ENCODE measurements around the gene MRPS27.

MRPS27 gene

DNA sequence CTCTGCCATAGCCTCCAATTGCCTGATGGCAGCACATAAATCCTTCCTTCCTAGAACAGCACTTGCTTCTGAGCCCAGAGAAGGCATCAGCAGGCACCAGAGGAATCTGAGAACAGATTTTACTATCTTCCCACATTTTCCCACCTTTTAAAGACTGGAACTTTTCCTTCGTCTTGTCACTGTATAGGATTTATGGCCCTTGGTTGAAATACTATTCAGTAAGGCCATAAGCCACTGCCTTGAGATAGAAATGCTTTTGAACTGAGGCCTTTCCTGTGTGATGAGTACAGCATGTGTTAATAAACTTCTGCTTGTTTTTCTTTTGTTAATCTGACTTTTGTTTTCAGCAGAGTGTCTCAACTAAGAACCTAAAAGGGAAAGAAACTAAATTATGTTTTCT is 84.3 kb downstream of the MRPS27 start:
- in situ Hi-C loops (cut with MboI; ENCODE audit: low sequenced_read_pairs): no loop called here

DNA sequence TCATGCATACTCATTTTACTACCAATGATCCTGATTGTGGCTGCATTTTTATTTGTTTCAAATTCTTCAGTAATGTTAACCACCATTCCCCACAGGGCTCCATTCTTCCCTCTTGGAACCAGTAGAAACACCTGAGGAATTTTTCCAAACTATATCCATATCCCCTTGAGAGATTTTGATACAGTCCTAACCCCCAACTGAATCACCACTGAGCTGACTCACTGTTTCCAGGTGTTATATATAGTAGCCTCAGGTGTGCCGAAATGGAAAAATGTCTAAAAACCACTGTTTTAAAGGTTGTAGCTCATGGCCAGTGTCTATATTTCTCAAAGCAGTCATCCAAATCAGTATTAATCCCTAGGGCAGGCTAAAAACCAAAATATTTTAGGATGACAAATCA is 85.2 kb downstream of the MRPS27 start:
- in situ Hi-C loops (cut with MboI; ENCODE audit: low sequenced_read_pairs): no loop called here

DNA sequence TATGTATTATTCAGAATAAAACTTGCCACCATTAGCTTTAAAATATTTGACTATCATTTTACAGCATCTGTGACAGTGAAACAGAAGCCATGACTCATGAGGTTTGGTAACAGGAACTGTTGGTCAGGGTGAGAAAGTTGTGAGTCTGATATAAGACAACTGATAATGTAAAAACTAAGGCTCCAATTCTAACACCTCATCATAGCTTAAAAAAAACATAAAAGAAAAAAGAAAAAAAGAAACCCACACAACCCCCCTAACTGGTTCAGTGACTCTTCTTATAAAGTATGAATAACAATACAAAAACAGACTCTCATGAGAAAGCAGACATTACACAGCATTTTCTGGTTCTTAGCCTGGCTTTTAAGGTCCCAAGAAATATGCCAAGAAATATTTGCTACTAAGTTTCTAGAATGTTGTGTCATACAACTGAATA is 85.8 kb downstream of the MRPS27 start:
- in situ Hi-C loops (cut with MboI; ENCODE audit: low sequenced_read_pairs): no loop called here

DNA sequence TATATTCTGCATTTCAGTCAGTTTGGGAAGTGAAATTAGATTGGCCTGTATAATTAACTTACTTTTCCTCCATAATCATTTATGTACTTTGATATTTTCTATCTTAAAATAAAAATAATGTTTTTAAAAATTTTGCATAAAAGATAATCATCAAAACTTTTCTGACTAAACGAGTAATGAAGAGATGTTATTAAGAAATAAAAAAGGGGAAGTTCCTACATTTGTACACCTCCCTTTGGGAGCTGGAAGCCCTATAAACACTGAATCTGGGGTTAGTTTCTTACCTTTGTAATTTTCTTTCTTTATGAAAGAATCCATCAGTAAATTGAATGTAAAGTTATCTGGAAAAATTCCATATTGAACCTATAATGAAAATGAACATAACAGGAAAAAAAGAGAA is 86.2 kb downstream of the MRPS27 start:
- in situ Hi-C loops (cut with MboI; ENCODE audit: low sequenced_read_pairs): no loop called here

DNA sequence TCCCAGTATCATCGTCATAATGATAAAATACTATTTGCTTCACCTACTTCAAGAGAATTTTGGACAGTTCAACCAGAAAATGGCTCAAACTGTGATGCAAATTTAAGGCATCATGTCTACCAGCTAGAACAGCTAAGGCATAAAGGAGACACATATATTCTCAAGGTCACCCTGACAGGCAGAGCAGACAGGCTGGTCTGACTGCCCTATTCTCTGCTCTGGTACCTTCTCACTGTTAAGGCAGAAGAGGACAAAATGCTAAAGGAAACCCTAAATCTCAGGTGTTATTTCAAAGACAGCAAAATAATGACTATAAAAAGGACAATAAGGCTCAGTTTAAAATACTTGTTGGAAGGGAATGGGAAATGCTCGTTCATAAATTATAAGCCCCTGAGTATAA is 87.2 kb downstream of the MRPS27 start:
- in situ Hi-C loops (cut with MboI; ENCODE audit: low sequenced_read_pairs): no loop called here

DNA sequence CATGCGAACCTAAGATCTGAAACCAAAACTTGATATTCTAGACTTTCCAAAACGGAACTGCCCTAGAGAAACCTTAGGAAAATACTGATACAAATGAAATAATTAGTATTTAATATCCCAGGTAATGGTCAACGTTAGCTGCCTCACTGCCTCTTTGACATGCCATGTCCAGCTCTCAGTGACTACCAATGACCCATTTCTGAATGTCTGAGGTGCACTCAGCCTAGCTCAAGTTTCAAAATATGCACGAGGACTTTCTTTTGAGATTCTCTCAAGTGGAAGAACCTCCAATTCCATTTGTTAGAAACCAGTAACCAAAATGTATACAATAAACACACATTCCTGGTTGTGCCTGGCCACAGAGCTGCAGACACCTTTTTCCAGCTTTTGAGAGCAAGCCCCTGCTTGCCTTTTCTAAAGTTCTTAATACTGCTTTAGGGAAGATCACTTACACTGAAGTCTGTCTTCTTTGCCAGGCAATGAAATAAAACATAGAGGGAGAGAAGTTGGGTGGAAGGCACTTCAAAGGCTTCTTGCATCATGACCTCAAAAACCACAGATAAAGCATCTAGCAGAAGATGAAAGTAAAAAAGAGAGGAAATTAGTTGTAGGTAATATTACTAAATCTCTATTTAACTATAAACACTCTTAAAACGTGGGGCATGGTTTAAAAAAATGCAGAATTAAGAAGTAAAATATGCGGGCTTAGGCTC is 87.9 kb downstream of the MRPS27 start:
- in situ Hi-C loops (cut with MboI; ENCODE audit: low sequenced_read_pairs): no loop called here

DNA sequence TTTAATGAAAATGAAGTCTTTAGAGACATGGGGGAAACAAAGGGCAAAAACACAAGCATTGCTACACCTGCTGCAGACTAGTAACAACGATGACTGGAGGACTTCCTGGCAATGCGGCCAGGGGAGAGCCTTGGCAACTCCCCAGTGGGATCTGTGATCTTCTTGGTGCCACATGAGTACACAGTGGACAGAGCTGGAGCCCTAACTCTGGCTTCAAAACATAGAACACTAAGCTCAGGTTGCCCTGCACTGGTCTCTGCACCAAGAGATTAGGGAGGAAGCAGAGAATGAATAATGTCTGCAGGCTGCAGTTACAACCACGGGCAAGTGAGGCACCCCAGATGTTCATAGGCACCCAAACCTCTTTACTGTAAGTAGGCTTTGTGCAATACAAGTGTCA is 91.1 kb downstream of the MRPS27 start:
- in situ Hi-C loops (cut with MboI; ENCODE audit: low sequenced_read_pairs): no loop called here

DNA sequence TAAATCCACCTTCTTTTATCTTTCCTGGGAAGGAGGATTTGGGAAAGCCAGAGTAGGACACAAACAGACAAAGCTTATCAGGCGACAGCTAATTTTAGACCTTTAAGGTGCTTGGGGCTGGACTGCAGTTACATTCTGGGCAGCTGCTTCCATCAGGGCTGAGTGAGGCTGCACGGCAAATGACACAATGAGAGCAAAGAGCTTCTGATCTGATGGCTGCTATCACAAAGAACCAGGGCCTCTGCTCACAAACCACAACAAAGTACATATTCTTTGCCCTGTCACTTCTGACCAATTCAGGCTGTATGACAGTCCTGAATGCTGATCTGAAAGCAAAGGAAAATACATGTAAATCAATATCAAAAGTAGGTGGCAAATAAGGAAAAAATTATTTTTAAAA is 93.1 kb downstream of the MRPS27 start:
- in situ Hi-C loops (cut with MboI; ENCODE audit: low sequenced_read_pairs): no loop called here

DNA sequence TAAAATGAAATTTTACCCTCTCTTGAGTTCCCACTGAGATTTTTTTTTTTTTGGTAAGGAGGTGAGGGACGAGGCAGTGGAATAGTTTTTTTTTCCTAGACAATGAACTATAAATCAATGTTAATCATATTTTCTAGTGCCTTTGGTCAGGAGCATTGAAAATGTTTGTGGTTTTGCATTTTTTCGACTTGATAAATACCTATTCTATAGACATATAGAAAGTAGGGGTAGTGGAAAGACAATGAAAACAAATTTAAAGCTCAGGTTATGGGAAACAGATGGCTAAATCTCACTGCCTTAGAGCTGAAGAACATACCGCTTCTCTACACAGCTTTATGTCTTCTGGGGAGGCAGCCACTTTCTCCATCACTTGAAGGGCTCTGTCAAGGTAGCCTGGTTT is 94.3 kb downstream of the MRPS27 start:
- in situ Hi-C loops (cut with MboI; ENCODE audit: low sequenced_read_pairs): no loop called here

DNA sequence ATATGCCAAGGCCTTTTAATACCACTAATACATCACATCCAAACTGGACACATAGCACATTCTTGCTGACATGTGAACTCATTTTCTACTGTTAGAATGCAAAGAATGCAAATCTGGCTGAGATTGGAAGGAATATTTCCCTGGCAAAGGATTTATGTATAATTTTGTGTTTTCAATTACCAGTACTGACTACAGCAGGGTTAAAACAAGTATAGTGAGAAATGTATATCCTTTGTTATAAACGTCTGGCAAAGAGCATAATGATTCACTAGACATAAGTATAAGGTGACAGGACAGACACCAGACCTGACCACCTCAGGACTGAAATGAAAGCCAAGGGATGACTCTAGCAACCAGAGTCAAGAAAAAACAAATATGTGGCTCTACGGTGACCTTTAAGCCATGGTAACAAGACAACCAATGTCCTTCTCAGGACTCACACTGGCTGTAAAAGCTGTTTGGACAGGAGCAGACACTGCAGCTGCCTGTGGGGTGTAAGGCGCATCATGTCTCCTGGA is 95.0 kb downstream of the MRPS27 start:
- in situ Hi-C loops (cut with MboI; ENCODE audit: low sequenced_read_pairs): no loop called here

DNA sequence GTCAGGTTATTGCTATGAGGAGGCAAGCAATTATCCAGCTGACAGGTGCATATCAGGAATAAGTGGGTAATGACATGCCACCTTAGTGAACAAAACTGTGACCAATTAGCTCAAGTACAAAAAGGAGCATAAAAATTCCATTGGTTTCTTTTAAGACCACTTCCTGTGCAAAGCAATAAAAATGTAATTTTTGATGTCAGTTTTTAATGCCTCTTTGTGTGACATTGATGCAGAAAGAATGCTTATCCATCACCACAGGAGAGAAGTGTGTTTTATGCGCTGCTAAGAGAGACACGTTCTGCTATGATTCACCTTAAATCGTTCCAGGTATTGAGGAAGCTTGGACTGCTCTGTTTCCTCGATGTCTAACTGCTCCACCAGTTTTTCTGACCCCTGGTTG is 96.7 kb downstream of the MRPS27 start:
- in situ Hi-C loops (cut with MboI; ENCODE audit: low sequenced_read_pairs): no loop called here

DNA sequence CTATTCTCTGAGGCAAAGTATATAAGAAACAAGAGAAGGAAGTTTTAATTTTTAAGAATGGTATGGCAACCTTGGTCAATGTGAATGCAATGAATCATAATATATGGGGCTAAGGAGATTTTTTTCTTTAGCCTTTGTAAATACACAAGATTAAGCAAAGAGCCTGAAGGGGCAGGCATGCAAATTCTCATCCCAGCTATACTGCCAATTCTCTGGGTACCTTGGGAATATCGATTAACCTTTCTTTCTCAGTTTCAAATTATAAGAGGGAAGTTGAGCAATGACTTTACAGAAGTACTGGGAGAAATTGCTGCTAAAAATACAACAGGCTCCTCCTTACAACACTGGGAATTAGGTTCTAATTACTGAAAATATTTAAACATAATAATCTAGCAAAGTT is 97.5 kb downstream of the MRPS27 start:
- in situ Hi-C loops (cut with MboI; ENCODE audit: low sequenced_read_pairs): no loop called here

DNA sequence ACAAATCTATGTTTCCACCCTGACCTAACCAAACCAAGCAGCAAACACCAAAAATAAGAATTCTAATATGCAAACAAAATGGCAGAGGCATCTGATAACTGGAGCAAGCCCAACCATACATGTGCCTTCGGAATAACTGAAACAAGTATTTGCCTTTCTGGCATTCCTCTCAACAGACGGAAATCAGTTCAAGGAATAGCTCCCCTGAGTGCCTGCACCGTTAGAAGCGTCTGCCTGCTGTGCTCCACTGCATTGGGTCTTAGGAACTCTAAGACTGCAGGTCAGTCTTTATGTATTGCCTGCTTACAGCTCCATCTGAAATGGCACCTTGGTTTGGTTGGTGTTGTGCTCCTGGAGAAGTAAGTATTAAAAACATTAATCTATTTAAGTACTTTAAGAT is 98.5 kb downstream of the MRPS27 start:
- in situ Hi-C loops (cut with MboI; ENCODE audit: low sequenced_read_pairs): no loop called here

DNA sequence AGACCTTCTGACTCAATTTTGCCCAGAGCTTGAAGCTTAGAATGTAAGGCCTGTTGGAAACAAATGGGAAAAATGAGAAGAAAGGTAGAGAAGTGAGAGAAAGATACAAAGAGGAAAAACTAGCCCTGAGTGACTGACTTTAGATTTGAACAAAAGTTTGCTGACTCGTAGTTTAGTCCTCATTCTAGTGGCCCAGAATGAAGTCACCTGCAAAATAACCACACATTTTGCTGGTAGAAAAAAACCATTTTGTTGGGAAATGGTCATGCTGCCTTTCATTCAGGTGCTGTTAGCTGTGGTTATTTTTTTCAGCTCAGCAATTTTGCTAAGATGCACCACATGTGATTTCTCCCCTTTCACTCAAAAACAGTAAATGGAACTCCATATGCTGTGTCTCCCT is 98.9 kb downstream of the MRPS27 start:
- in situ Hi-C loops (cut with MboI; ENCODE audit: low sequenced_read_pairs): no loop called here

DNA sequence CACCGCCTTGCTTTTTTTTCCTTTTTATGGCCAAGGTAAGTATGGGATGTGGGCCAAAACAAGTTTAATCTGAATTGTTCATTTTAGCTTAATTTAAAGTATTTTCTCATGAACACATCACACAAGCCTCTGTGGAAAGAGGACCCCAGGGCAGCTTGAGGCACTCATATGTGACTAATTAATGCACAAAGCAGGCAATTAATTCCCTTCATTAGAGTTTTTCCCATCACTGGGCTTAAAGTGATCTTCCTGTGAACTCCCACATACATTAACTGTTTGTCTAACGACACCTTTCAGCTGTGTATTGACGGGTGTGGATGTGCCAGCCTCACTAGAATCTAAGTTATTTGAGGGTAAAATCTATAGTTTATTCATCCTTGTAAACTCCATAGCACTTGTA is 103.3 kb downstream of the MRPS27 start:
- in situ Hi-C loops (cut with MboI; ENCODE audit: low sequenced_read_pairs): no loop called here

DNA sequence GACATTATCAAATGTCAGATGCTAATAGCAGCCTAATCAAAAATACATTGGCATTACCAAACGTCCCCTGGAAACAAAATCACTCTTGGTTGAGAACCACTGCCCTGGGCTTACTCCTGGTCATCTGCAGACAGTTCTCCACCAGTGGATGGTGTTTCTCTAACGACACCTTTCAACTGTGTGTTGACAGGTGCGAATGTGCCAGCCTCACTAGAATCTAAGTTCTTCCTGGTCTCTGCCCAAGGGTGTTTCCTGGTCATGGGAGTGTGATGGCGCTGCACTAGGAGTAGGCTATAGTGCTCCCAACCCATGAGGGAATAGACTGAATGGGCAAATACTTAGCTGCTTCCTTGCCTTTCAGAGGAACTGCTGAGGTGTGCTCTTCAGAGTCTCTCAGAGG is 105.9 kb downstream of the MRPS27 start:
- in situ Hi-C loops (cut with MboI; ENCODE audit: low sequenced_read_pairs): no loop called here

DNA sequence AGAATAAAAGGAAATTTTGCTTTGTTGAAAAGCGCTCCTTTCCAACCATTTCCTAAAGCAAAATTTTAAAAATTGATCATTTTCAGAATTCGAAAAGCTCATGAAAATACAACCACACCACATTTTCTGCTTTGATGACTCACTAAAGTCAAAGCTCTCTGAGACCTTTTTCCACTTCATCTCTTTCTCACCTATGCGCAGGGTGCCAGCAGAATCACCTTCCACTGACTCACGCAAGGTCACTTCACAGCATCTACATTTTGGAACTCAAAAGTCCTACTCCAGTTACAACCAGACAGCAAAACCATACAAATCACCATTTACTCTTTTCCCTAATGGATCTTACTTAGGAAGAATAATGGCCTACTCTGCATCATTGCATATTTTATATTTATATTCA is 106.6 kb downstream of the MRPS27 start:
- in situ Hi-C loops (cut with MboI; ENCODE audit: low sequenced_read_pairs): no loop called here

DNA sequence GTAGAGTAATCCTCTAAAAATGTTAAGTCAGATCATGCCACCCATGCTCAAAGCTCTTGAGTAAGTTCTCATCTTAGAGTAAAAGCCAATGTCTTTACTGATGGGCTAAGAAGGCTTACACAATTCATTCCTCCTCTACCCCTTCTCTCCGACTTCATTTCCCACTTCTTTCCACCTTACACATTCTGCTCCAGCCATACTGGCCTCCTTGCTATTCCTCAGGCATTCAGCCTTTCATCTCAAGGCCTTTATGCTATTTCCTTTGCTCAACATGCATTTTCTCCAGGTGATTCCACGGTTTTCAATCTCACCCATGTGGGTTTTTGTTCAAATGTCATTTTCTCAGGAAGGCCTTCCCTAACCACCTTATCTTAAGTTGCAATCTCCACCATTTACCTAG is 107.9 kb downstream of the MRPS27 start:
- in situ Hi-C loops (cut with MboI; ENCODE audit: low sequenced_read_pairs): no loop called here

DNA sequence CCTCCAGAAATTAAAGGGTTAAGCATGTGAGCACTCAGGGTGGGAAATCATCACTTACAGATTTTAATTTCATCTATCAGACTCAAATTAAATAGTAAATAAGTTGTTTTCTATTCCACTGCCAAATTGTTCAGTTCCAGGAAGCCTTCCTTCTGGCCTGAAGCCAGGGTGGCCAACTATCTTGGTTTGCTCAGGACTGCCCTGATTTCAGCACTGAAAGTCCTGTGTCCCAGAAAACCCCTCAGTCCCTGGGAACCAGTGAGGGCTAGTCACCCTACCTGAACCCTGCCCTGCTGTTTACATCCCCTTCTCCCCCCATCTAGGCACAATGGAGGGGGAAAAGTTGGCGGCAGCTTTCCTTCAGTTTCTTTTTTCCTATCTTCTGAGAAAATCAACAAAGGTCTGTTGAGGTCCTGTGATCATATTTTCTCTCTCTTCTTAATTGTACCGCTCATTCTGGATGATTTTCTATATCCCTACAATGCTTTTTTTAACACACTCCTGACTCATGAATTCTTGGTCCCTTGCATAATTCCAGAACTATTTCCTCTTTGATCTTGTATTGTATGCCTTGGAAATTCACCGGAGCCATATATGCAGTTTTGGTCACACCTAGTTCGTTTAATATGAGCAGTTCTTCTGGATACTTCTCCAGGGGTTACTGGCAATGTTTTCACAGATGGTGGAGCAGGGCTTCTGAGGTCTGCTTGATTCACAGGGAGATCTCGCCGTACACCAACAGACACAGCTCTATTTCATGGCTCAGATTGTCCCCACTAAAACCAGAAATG is 109.0 kb downstream of the MRPS27 start:
- in situ Hi-C loops (cut with MboI; ENCODE audit: low sequenced_read_pairs): no loop called here

DNA sequence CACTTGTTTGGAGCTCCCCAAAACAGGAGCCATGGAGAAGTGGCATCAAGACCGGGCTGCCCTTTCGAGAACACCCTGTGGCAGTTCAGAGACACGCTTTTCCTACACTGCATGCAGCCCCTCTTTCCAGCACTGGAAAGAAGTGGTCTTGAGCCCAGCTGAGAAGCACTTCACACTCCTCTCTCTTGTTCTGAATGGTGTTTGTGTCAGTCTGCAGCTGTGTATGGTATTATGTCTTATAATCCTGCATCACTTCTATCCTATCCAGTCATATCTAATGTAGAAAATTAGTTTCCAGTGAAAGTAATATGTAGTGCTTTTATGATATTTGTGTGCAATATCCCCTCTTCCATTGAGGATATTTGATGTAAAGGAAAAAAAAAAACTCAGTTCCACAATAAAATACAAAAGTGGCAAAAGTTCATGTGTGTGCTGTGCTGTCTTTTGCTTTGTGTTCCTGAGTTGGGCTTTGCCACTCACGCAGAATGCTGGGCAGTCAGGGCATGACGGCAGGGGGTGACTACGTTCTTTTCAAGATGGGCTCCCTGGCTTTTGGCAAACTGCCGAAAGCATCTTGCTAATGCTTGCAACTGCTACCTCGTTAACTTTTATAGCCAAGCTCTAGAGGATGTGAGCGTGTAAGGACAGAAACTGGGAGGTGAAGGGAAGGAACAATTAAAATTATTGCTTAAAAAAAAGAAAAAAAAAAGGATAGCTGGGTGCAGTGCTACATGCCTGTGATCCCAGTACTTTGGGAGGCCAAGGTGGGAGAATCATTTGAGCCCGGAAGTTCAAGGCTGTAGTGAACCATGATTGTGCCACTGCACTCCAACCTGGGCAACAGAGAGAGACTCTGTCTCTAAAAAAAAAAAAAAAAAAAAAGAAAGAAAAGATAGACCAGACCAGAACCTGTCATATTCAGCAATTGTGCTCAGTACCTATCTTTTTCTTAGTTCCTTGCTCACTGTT is 110.6 kb downstream of the MRPS27 start:
- in situ Hi-C loops (cut with MboI; ENCODE audit: low sequenced_read_pairs): no loop called here

DNA sequence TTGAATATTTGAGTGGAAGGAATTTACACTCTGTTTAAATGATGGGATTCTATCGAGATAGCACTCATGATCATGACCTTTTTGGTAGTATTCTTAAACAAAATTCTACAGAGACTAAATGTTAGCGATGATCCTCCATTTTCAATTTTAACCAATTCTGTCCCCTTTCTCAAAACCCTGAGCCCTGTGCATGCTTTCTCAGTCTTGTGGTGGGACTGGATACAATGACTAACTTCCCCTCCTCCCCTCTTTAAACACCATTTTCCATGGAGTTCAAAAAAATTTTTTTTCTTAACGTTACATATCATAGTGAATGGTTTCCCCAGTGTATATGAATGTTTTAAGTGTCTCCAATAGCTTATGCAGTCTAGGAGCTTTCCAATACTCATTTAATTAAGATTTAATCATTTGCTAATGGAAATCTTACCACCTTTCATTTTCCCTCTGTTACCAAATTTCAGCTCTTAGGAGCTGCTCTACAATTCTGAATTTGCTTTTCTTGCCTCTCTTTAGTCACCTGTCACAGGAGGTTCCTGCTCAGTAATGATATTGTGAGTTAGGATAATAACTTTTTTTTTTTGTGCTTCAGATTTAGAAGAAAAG is 111.6 kb downstream of the MRPS27 start:
- in situ Hi-C loops (cut with MboI; ENCODE audit: low sequenced_read_pairs): no loop called here

Measured in HL-60/S4 treated with phorbol 12-myristate 13-acetate at 8.2 ng/mL for 4 days and 3 days (cell line).